HG03060 (cell line): ENCODE data around the gene CRIM1.
"Not testable (repeated sequence)": the region's sequence is repeated elsewhere in the genome, so short reads cannot be mapped to it uniquely, and the experiment has no call there.

ENCODE experiments used
- ATAC-seq: cut with Tn5 transposase; IDR thresholded peaks from one replicate; pipeline ENCODE4 v1.9.1; 2021; ENCODE audit warnings: low read depth, moderate number of reproducible peaks; ENCODE audit not compliant: unreplicated experiment

The CRIM1 gene

DNA sequence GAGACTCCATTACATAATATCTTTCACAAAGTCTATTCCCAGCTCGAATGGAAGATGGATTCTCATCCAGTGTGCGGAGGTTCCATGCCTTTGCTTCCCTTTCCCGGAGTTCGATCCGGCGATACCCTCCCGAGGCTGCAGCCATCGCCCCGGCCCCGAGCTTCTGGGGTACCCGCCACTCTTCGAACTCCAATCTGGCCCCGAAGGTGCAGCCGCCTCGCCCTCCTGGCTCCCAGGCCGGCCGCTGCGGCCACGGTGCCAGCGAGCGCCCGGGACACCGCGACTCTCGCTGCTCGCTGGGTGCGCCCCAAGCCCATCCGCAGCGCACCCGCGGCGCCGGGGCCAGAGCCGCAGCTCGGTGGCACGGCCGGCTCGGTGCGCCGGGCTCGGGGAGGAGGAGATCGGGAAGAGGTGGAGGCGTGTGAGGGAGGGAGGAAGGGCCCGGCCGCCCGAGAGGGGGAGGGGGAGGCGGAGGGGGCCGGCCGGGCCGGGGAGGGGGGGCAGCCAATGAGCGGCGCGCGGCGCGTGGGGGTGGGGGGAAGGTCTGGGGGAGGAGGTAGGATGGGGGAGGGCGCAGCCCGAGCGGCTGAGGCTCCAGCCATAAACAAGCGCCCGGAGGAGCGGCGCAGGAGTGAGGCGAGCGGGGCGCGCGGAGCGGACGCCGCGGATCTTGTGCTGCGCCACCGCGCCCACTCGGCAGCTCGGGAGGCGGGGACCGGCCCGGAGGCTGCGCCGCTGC is at the start of gene CRIM1:
Gene CRIM1 (plus strand): TSS at position 628 of the 739 bp plus-strand sequence. CDS start 515 bp downstream, outside the sequence.
- no peak for ATAC-seq

DNA sequence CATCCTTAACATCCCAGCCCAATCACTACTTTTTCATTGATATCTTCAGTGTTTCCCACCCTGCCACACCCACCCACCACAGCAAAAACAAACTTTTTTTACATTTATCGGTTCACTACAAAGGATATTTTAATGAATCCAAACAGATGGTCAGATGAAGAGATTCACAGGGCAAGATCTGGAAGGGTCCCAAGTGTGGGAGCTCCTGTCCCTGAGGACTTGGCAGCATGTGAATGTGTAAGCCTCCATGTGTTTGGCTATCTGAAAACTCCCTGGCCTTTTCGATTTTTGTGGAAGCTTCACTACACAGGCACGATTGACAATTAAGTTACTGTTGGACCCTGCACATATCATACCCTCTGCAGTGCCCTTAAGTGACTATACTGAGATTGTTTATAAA is 48.1 kb upstream of the CRIM1 start:
- no peak for ATAC-seq

DNA sequence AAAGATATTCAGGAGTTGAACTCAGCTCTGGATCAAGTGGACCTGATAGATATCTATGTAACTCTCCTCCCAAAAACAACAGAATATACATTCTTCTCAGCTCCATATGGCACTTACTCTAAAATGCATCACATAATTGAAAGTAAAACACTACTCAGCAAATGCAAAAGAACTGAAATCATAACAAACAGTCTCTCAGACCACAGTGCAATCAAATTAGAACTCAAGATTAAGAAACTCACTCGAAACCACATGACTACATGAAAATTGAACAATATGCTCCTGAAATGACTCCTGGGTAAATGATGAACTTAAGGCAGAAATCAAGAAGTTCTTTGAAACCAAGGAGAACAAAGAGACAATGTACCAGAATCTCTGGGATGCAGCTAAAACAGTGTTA is 45.1 kb upstream of the CRIM1 start:
- not testable (repeated sequence) for ATAC-seq

DNA sequence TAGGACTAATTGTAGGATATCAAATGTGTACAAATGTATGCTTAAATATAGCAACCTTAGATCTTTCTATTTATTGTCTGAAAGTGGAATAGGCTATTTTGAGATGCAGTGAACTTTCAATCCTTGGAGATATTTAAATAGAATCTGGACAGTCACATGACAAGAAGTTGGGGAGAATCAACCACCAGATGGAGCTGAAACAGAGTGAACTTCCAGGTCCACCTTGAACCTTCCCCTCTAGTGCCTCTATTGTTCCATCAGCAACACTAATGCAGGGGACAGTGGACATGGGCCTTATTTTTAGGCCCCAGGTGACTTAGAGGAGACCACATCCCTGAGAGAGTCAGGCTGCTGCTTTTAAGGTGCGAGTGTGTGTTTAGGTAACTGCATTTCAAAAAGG is 37.0 kb upstream of the CRIM1 start:
- no peak for ATAC-seq

- no peak for ATAC-seq
Observed at GRCh38 chr2:36322108-36322507, 33.5 kb upstream of the CRIM1 start.

- no peak for ATAC-seq
Observed at GRCh38 chr2:36326286-36326685, 29.3 kb upstream of the CRIM1 start.

GRCh38 chr2:36329251-36329650 is 26.3 kb upstream of the CRIM1 start:
- no peak for ATAC-seq

DNA sequence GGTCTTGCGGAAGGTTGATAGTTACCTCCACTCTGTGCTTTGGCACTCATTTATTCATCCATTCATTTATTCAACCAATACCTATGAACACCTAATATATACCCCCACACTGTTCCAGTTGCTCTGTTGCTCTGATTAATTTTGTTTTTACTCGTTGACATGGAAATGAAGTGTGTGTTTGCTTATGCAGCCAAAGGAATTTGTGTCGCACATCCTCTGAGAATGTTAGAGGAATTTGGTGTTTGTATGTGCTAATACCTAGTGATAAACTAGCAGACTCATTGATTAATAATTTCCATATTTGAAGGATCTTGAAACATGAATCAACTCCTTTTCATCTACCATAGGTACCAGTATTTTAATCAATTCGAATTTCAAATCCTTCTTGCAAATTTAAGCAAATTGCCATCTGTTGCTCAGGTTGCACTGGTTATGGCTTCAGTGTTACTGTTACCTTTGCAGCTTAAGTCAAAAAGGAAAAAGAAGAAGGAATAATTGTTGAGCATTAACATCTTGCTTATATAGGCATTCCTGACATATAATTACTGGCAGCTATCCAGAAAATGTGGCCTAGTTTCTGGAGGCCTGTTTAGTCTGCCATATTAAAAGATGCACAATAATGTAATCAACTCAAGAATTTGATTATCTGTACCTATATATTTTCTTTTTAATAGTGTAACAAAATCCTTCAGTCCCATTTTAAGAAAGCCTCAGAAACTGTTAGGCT is 25.7 kb upstream of the CRIM1 start:
- no peak for ATAC-seq

- ATAC-seq = no peak
Observed at GRCh38 chr2:36330473-36331395, 24.8 kb upstream of the CRIM1 start.

DNA sequence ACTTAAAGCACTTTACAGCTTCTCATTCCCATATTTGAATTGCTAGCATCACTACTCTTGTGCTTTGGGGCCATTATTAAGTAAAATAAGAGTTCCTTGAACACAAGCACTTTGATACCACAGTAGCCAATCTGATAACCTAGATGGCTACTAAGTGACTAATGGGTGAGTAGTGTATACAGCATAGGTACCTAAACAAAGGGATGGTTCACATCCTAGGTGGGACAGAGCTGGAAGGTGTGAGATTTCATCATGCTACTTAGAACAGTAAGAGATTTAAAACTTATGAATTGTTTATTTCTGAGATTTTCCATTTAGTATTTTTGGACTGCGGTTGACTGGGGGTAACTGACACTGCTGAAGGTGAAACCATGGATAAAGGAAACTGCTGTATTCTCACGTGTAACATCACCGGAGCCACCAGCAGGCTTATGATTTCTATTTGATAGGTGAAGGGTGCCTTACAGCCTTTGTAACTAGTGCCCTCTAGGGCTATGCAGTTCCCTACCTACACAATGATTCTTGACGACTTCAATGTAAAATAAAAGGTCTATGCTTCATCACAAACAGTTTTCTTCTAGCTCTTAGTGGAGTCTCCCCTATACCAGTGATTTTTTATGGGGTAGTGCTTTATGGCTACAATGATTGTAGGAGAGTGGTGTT is 22.1 kb upstream of the CRIM1 start:
- peak; percentile 40 for ATAC-seq

- no peak for ATAC-seq
Observed at GRCh38 chr2:36335597-36335996, 20.0 kb upstream of the CRIM1 start.

GRCh38 chr2:36336321-36336720 is 19.3 kb upstream of the CRIM1 start:
- ATAC-seq = no peak

DNA sequence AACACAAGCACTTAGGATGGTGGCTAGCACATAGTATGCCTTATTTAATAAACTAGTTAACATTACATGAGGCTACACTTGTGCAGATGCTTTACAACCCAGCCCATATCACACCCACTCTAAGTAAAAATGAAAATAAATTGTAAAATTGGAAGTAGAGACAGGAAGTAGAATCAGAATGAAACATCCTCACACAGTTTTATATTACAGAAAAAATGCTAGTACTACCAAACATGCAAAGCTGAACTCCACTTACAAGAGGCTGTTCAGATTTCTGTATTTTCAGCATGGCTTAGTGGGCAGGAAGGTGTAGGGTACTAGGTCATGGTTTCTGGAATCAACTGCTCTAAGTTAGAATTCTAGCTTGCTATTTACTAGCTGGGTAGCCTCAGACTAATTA is 18.2 kb upstream of the CRIM1 start:
- no peak for ATAC-seq

- ATAC-seq = no peak
Observed at GRCh38 chr2:36338124-36338826, 17.3 kb upstream of the CRIM1 start.

DNA sequence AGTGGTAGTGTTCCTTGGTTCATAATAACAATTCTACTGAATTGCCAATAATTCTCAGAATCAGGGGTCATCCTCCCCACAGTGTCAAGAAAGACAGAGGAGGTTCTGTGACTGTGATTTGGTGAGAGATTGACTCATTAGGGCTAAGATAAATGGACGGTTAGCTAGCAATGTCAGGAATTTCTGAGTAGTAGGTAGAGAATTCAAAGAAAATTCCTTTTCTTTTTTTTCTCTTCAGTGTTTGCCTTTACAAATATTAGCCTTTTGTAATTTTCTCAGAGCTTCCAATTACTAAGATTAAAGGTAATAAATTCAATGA is 16.8 kb upstream of the CRIM1 start:
- ATAC-seq = no peak

- ATAC-seq = no peak
Observed at GRCh38 chr2:36339607-36340218, 15.9 kb upstream of the CRIM1 start.

DNA sequence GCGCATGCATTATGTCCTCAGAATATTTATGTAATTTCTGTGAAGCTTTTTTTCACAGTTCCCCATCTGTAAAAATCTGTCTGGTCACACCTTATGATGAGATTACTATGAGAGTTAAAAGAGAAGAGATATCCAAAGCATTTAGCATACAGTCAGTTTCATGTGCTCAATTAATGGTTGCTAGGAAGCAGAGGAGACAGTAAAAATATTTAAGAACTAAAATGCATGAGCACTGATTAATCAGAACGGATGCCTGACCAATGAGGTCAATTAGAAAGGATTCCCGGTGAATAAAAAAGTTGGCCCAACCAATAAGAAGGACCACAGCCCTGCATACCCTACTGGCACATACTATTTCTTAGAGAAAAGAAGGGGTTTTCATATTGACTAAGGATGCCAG is 12.0 kb upstream of the CRIM1 start:
- no peak for ATAC-seq

DNA sequence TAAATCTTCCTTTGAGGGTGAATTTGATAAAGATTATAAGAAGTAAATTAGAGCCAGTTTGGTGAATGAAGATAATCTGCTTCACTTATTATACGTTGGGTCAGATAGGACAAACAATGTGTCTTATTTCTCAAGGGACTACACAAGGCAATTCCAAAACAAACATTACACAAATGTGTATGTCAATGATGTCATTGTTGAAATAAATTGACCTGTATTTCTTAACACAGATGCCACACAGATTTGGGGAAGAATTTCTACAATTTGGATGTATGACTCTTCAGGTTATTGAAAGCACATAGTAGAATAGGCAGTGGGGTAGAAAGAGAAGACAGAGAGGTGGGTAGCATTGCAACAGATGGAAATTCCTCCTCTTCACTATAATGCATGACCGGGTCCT is 6.9 kb upstream of the CRIM1 start:
- ATAC-seq = no peak

- ATAC-seq = no peak
Observed at GRCh38 chr2:36351291-36351690, 4.3 kb upstream of the CRIM1 start.
